NT2/D1 (cell line): ENCODE results near the gene RNF2.

ENCODE experiments used
- SUZ12 ChIP-seq: IDR thresholded peaks from 2 replicates; pipeline ENCODE4 v1.6.1; 2011; ENCODE audit not compliant: insufficient read length, insufficient read depth; ENCODE audit errors: extremely low read depth
- YY1 ChIP-seq: IDR thresholded peaks from 2 replicates; pipeline ENCODE4 v1.6.1; 2011; ENCODE audit not compliant: insufficient read length, insufficient read depth
- ZNF274 ChIP-seq: IDR thresholded peaks from 2 replicates; pipeline ENCODE4 v1.6.1; 2011; ENCODE audit warnings: mild to moderate bottlenecking, low read depth, low read length

GRCh38 chr1:185110145-185110544 lies 64.8 kb downstream of the RNF2 start:
- TF ChIP-seq YY1 (no peak), SUZ12 (no peak), ZNF274 (no peak)
